ENCODE measurements around the gene EIF6. TPM values are rescaled to one million over a fixed set of nuclear protein-coding genes. Genes with fewer than 3 reads are reported as not detected.

The EIF6 gene
- total and polyA plus RNA-seq, 9 of the 15 experiments (the other 6 are each of a cell fraction or from before 2014, with no cell fraction given) = 165 to 832 (median 229) TPM

DNA sequence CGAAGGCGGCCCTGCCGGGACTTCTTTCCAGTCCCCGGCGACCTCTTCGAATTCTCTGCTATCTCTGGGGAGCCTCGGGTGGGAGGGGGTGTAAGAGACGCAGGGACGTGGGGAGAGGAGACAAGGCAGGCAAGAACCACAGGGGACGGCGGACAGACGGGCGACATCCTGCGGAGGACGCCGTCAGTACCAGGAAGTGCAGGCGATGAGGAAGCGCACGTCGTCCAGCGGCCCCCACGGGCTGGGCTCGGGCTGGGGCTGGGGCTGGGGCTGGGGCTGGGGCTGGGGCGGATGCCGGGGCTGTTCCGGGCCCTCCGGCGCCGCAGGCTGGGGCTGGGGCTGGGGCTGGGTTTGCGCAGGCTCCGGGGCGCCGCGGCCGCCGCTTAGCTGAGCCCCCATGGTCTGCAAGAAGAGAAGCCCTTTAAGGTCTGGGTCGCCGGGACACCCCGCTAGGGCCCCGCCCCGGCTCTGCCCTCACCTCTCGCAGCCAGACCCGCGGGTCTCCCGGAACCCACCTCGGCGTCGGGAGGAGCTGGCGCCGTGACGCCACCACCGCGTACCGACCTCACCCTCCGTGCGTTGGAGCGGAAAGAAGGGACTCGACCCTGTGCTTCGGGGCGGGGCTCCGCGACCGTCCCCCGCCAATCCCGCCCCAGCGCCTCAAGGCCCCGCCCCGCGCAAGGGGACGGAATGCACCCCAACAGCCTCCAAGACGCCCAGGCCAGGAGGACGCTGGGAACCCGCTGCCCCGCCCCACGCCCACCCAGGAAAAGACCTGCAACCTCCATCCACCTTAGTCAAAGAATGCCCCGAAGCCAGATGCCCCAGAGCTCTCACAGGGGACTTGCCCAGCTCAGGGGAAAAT is 6.8 kb downstream of the EIF6 start, which contains the start of gene MMP24OS (continued):
- TF ChIP-seq, protein P1, sequence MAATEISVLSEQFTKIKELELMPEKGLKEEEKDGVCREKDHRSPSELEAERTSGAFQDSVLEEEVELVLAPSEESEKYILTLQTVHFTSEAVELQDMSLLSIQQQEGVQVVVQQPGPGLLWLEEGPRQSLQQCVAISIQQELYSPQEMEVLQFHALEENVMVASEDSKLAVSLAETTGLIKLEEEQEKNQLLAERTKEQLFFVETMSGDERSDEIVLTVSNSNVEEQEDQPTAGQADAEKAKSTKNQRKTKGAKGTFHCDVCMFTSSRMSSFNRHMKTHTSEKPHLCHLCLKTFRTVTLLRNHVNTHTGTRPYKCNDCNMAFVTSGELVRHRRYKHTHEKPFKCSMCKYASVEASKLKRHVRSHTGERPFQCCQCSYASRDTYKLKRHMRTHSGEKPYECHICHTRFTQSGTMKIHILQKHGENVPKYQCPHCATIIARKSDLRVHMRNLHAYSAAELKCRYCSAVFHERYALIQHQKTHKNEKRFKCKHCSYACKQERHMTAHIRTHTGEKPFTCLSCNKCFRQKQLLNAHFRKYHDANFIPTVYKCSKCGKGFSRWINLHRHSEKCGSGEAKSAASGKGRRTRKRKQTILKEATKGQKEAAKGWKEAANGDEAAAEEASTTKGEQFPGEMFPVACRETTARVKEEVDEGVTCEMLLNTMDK (IDR thresholded peaks at IDR 0.05; ENCODE audit: borderline replicate concordance, insufficient read depth, low read depth, low read length, poor library complexity, severe bottlenecking) = peak; percentile 59
- TF ChIP-seq PRMT5 (CRISPR knock-in tag; IDR thresholded peaks at IDR 0.05) (no peak), ETV5 (CRISPR knock-in tag; IDR thresholded peaks at IDR 0.05; ENCODE audit: low read depth) (peak; percentile 24; the same call in 1 of the 2 replicates), DDX20 (tag; IDR thresholded peaks at IDR 0.05; ENCODE audit: low read depth) (no peak), TRIM24 (IDR thresholded peaks at IDR 0.05) (no peak), SOX6 (IDR thresholded peaks at IDR 0.05) (no peak), ZNF217 (CRISPR knock-in tag; IDR thresholded peaks at IDR 0.05) (no peak), SAFB (IDR thresholded peaks at IDR 0.05; ENCODE audit: borderline replicate concordance, low read depth, low read length) (no peak), TAF7 (tag; IDR thresholded peaks at IDR 0.05) (no peak), ZNF589 (CRISPR knock-in tag; IDR thresholded peaks at IDR 0.05; ENCODE audit: low read depth) (no peak), SIRT6 (IDR thresholded peaks at IDR 0.05; ENCODE audit: low read depth, low read length) (no peak), ZNF79 (CRISPR knock-in tag; IDR thresholded peaks at IDR 0.05; ENCODE audit: low read depth) (no peak), SIX5 (IDR thresholded peaks at IDR 0.05; ENCODE audit: borderline replicate concordance in 1 of 2, insufficient read depth in 1 of 2, low read depth in 1 of 2, low read length in 2 of 2) (no peak), ZNF143 (CRISPR knock-in tag; IDR thresholded peaks at IDR 0.05) (no peak), RBM25 (IDR thresholded peaks at IDR 0.05; ENCODE audit: low read depth, low read length, severe bottlenecking) (no peak)
- TF ChIP-seq, protein P2, sequence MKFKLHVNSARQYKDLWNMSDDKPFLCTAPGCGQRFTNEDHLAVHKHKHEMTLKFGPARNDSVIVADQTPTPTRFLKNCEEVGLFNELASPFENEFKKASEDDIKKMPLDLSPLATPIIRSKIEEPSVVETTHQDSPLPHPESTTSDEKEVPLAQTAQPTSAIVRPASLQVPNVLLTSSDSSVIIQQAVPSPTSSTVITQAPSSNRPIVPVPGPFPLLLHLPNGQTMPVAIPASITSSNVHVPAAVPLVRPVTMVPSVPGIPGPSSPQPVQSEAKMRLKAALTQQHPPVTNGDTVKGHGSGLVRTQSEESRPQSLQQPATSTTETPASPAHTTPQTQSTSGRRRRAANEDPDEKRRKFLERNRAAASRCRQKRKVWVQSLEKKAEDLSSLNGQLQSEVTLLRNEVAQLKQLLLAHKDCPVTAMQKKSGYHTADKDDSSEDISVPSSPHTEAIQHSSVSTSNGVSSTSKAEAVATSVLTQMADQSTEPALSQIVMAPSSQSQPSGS (CRISPR knock-in tag; IDR thresholded peaks at IDR 0.05) = no peak
- TF ChIP-seq, protein P3, sequence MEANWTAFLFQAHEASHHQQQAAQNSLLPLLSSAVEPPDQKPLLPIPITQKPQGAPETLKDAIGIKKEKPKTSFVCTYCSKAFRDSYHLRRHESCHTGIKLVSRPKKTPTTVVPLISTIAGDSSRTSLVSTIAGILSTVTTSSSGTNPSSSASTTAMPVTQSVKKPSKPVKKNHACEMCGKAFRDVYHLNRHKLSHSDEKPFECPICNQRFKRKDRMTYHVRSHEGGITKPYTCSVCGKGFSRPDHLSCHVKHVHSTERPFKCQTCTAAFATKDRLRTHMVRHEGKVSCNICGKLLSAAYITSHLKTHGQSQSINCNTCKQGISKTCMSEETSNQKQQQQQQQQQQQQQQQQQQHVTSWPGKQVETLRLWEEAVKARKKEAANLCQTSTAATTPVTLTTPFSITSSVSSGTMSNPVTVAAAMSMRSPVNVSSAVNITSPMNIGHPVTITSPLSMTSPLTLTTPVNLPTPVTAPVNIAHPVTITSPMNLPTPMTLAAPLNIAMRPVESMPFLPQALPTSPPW (CRISPR knock-in tag; IDR thresholded peaks at IDR 0.05) = 0 out of 2 replicates have a peak, but pooled peaks have one; percentile 23
- TF ChIP-seq, protein P4, sequence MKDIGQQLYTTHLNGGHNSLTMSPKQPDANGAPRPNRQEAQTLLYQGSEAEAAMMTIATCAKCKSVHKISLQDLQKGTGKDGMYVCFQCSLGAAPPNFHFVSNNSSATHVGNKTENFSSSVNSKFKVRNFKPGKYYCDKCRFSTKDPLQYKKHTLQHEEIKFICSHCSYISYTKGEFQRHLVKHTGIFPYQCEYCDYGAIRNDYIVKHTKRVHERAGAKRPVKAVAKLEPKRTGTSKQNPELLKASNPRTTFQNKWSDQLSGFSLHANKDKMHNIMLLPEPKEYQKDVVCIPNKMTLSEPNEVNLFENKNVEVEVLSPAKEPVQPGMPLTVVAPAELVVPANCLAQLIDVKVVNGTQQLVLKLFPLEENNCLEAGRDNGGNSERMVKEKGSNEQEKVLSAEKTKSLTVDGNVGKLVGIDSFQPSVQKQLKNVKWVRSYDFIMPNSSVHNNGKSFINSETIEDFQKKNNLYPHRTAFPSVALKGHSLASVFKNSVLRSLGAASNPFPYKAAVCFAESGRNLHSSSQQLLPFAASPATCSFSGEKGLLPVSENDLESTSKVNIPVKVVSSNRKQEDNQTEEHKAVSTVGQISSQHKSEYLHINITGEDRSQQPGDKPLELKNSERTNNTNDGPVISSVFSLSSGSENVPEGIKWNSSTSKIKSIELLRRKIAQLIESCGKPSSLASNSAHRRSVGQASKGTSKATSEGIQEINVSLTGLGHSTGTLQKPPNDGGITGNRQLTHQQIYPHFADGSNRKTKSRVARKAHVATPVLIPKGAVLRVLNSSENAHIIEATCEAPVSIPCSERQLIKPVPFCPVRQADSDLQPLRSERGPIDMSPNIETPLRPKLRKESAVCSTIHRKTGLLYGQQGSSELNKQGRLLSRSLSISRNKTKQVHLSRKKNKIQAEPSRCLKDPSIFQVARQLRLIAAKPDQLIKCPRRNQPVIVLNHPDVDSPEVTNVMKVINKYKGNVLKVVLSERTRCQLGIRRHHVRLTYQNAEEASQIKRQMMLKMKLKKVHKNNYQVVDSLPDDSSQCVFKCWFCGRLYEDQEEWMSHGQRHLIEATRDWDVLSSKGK (CRISPR knock-in tag; IDR thresholded peaks at IDR 0.05) = no peak

Measured in K562 (cell line).